Jurkat, Clone E6-1 (cell line): Measurements from ENCODE around the gene CSNK2A3.
A peak's percentile ranks its signal among the peaks of the same experiment; 100 is the strongest.

Experiments
- DNase-seq: peaks from one replicate; pipeline ENCODE4 v3.0.0-alpha.2; 2011; ENCODE audit warnings: low read depth, low spot score
- H3K4me3 ChIP-seq: 2 replicates; pipeline ENCODE4 v1.5.1; 2011; ENCODE audit warnings: mild to moderate bottlenecking, low read length, control low read depth, moderate library complexity

The CSNK2A3 gene

DNA sequence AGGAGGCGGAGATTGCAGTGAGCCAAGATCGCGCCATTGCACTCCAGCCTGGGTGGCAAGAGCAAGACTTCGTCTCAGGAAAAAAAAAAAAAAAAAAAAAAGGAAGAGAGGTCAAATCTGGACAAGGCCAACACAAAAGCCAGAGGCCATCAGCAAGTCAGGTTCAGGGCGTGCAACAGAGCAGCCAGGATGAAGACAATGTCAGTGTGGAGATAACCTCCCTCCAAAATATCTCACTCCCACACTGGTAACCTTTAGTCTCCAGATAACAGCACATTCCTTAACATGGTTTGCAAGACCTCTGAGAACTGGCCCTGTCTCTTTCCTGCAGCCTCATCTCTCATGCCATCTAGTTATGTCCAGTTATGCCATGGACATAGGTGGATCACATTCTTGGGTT is 4.7 kb downstream of the CSNK2A3 start:
- no peak for DNase-seq
- no peak overlapping the region for H3K4me3 ChIP-seq

DNA sequence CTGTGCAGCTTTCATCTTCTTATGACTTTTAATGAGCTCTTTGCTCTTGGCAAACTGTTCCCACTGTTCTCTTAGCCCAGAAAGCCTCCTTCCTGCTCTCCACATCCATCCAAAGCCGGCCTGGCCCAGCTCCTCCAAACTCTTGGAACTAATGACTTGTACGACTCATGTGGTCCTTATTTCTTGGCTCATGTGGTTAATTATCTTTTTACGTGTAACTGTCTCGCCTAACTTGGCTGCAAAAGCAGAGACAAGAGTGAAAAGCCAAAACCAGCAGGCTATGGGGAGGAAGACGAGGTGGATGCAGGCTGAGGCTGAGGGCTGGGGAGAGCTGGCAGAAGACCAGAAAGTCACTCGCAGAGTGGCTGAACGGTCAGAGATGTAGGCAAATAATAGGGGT is 5.5 kb downstream of the CSNK2A3 start:
- H3K4me3 ChIP-seq: no peak overlapping the region
- no peak for DNase-seq

DNA sequence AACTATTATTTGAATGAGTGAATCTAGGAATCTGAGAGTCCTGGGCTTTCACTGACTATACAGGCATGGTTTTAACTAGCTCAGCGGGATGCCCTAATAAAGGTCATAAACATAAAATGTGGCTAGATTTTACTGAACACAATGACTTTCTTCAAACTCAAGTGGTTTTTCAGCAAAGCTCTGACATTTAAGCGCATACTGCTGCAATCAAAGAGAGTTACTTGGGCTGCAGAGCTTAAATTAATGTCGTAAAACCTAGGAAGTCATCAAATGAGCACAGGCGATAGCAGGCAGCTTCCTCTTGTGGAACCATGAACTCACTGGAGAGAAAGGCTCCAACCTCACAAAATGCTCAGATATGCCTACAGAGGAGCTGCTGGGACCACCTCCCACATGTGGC is 6.7 kb downstream of the CSNK2A3 start:
- H3K4me3 ChIP-seq: no peak overlapping the region
- DNase-seq: no peak

DNA sequence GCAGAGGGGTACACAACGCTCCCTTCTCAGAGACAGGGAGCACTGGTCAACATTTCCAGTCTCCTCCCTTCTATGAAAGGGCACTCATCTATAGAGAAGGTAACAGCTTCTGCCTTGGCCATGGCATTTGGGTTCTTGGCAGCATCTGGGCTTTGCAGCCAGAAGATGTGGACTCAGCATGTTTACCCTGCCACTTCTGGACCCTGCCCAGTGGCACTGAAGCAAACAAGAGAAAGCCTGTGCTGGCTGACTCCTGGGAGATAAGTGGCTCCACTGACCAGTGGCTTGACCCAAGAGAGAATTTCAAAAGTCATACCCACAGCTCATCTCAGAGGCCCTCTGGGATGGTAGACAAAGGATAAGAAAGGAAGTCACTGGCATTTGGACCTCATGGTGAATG is 8.0 kb downstream of the CSNK2A3 start:
- no peak overlapping the region for H3K4me3 ChIP-seq
- DNase-seq: no peak

DNA sequence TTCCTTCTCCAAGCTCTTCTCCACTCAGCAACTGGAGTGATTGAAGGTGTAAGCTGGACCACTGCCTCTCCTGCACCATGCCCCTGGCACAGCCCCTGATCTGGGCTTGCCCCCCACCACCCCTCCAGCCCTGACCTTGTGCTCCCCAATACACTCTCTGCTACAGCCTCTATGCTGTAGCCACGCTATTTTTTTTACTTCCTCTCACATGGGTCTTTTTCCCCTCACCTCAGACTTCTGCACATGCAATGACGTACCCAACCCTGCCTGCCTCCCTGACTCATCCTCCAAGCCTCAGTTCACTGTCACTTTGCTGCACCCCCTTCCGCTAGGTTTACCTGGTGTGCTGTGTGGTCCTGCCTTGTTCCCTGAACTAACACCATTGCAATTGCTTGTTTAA is 9.0 kb downstream of the CSNK2A3 start:
- H3K4me3 ChIP-seq: no peak overlapping the region
- no peak for DNase-seq

DNA sequence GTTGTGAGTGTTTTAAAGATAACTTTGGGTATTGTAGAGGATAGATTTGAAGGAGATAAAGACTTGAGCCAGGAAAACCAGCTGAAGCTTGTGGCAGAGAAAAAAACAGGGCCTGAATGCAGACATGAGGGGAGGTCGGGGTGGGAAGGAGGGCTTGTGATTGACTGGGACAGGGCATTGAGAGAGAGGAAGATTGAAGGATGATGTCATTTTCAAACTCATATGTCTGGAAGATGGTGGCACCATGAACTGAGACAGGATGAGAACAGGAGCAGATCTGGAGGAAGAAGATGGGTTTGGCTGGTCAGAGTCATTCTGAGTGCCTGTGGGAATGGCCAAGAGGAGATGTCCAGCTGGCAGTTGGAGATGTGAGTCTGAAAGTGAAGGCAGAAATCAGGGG is 14.7 kb downstream of the CSNK2A3 start:
- no peak for DNase-seq
- H3K4me3 ChIP-seq: no peak overlapping the region

DNA sequence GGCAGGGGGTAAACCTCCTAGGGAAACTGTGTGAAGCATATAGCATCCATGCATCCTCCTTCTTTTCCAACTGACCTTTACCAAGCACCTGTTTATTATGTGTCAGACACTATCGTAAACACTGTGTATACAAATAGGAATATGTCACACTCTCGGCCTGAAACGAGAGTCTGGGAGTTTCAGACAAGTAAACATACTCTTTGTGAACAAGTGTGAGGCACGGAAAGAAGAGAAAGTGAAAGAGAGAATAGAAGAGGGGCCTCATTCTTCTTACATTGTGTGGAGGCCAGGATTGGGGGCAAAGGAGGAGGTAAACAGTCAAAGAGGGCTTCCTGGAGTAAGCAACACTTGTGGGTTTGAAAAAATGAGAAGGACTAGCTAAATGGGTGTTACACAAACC is 16.4 kb downstream of the CSNK2A3 start:
- H3K4me3 ChIP-seq: no peak overlapping the region
- DNase-seq: no peak

DNA sequence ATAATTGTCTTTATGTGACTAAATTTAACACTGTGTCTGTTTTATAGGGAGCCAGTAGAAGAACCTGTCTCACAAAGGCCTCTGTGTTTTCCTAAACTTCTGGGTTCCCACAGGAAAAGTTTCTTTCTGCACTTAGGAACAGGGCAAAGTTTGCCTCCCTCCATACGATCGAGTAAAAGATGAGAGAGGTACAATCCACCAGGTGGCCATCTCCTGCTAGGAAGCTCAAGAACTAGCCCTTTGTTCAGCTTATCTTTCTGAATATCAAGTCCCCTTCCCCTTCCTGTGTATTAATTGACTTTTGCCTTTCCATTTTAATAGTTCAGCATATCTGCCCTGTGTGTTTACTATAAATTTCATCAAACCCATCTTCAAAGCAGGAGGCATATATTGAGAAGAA is 18.0 kb downstream of the CSNK2A3 start:
- H3K4me3 ChIP-seq: no peak overlapping the region
- DNase-seq: no peak

DNA sequence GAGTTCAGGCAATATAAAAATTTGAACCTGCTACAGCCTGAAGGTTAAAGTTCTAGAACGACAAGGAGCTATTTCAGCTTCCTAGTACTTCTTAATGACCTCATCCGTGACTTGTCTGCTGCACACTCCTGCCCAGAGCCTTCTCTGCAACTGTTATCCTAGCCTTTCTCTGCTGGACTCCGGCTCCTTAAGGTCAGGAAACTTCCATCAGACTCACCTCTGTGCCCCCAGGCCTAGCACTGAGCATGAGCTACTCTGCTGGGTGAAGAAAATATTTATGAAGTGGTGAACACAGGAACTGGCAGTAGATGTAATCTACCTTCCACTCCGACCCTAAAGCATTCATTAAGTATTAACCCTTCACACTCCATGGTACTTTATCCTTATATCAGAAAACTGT is 18.4 kb downstream of the CSNK2A3 start:
- H3K4me3 ChIP-seq: no peak overlapping the region
- DNase-seq: no peak

DNA sequence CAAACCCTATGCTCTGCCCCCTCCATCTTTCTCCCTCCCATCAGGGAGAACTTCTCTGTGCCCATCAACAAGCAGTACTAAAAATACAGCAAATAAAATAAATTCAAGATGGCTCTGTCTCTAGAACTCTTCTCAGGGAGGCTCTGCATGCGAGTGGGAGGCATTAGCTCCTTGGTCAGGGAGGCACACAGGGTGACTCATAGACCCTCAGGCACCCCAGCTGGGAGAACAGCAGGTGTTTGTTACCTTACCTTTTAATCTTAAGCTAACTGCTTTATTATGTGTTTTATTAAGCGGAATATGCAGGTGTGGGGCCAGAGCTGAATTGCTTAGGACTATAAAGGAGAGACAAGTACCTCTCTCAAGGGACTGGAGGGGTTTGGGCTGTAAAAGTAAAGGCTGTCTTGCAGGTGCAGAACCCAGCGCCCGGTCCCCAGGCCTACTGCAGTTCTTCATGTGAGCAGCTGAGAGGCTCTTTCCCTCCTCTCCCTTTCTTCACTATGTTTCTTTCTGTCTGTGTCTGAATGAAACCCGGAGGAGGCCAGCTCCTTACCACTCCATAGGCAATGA is 20.8 kb downstream of the CSNK2A3 start:
- no peak overlapping the region for H3K4me3 ChIP-seq
- DNase-seq: no peak

DNA sequence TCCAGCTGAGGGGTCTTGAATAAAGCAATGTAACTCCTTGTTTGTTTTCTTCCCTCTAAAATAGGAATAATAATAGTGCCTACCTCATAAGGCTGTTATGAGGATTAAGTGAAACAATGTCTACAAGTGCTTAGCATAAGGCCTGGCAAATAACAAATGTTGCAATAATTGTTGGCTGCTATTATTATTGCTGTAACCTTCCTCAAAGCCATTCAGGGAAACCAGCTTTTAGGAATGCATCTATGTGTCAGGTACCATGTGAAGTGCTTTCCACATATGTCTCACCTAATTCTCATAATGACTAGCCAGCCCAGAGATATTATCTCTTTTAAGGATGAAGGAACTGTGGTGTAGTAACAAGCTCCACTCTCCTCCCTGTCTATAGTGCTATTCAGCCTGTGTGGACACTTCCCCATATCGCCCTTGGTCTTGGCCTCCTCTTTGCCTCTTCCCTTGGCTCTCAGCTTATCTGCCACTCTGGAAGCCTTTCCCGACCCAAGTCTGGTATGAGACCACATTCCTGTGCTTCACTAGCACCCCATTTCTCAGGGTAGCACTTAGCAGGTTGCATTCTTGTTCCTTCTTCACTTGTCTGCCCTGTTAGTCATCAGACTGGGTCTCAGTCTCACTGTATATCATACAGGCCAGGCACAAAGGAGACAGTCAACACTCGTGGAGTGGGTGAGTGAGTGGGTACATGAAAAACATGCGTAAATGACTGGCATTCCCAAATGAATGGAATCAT is 23.8 kb downstream of the CSNK2A3 start:
- no peak for DNase-seq
- no peak overlapping the region for H3K4me3 ChIP-seq

DNA sequence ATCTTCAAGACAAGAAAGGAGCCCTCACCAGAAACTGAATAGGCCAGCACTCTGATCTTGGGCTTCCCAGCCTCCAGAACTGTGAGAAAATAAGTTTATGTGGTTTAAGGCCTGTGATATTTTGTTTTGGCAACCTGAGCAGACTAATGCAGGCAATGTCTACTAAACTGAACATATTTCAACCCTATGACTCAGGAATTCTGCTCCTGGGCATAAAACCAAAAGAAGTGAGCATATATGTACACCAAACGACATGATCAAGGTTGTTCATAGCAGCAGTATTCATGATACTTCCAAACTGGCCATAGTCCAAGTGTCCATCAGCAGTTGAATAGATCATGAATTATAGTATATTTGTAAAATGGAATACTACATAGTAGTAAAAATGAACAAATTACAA is 29.0 kb downstream of the CSNK2A3 start:
- H3K4me3 ChIP-seq: no peak overlapping the region
- DNase-seq: no peak

DNA sequence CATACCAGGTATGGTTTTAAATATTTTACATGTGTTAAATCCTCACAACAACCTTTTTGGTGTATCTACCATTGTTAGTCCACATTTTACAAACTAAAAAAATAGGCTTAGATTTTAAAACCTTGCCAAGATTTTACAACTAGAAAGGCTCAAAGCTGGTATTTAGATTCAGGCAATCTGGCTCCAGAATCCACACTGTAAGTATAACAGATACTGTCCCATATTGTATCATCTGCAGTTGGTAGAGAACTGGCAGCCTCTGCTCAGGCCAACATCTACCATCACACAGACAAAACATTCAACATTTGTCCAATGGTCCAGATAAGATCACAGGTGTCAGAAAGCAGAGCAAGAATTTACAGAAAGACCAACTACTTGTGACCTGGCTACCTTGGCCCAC is 30.9 kb downstream of the CSNK2A3 start:
- no peak for DNase-seq
- H3K4me3 ChIP-seq: no peak overlapping the region

DNA sequence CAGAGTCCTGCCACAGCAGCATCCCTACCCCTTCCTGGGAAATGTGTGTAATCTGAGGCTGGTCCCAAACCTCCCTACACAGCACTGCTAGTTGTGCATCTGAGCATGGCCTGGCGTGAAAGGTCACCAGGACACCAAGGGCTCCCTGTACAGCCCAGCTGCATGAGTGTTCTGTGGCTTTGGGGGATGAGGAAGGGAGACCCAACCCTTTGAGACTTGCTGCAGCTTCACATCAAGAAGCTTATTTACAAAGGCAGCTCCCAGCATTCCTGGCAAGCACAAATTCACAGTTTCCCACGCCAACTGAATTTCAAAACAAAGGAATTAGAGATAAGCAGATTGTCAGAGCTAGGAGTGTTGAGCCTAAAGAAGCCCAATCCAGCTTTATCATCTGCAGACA is 32.2 kb downstream of the CSNK2A3 start:
- DNase-seq: no peak
- H3K4me3 ChIP-seq: no peak overlapping the region

DNA sequence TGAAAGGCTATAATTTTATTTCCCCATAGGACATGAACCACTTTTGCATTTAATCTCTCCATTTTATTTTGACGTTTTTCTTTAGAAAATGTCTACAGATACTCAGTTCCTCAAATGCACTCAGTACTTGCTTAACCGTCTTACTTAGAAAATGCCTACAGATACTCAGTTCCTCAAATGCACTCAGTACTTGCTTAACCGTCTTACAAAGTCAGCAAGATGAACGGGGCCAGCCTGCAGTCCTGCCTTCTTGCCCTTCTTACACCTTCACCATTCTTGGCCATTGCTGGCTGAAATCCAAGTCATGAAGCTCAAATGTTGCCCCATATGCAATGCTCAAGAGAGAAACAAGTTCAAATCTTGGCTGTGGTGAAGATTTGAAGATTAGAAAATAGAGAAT is 34.1 kb downstream of the CSNK2A3 start:
- H3K4me3 ChIP-seq: no peak overlapping the region
- no peak for DNase-seq

DNA sequence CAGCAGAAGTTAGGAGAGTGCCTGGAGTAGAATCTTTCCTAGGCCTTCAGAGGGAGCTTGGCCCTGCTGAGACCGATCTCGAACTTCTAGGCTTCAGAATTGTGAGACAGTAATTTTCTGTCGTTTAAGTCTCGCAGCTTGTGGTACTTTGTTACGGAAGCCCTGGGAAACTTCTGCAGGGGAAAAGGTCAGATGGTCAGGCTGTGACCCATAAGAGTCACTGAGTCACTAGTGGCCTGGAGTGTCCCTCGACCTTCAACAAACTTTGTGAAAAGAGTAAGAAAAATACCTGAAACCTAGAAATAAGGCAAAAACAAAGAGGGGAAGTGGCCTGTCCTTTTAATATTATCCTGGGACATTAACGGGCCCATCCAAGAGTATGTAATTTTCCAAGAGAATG is 34.6 kb downstream of the CSNK2A3 start:
- DNase-seq: no peak
- no peak overlapping the region for H3K4me3 ChIP-seq

DNA sequence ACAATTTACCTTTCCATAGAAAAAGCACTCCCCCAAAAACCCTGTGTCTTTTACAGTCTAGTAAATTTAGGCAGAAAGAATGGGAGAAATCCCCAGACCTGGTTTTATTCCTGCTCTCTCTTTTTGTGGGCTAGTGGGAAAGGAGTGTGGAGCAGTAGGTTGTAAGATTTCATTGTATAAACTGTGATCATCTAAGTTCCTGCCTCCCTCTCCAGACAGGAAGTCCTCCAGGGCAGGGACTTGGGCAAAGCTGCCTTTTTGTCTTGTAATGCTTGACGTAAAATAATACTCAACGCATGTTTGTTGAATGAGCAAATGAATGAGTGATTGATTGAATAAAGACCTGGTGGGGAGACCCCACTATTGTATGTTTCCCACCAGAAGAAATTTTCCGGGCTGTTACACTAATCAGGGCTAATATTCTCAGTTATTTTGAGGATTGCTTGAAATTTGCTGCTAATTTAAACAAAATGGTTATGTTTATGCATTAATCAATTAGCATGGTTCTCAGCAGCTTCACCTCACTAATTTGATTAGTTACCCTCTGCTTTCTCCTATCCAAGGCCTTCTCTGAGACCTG is 36.3 kb downstream of the CSNK2A3 start:
- H3K4me3 ChIP-seq: no peak overlapping the region
- no peak for DNase-seq

DNA sequence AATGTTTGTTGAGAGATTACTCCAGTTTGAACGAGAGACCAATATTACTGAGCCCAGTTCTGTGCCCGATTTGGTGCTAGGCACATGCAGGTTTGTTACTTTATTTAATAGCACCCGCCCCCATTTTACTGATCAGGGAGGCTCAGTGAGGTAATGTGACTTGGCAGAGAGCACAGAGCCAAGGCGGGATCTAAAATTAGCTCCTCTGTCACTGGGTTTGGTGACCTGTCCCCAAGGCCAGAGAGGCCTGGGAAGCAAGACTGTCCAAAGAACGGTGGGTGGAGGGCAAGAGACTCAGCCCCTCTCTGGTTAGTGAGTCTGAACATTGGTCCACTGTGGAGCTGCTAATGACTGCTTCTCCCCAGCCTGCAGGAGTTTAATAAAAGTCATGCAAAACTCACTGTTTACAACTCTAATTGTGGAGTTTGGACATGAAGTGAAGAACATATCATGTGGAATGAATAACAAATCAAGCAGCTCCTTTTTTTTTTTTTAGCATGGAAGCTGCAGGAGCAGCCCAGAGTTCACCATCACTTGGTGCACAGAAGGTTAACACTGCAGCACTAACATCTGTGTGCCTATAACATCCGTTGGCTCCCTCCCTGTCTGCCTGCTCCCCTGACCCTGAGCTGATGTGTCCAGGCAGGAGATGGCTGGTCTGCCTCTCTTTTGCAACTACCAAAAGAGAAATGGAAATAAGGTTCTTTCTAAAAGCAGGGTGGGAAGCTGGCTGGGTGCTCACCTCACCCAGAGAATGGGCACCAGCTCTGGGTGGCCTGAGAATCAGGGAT is 39.0 kb downstream of the CSNK2A3 start:
- DNase-seq: no peak
- no peak overlapping the region for H3K4me3 ChIP-seq

DNA sequence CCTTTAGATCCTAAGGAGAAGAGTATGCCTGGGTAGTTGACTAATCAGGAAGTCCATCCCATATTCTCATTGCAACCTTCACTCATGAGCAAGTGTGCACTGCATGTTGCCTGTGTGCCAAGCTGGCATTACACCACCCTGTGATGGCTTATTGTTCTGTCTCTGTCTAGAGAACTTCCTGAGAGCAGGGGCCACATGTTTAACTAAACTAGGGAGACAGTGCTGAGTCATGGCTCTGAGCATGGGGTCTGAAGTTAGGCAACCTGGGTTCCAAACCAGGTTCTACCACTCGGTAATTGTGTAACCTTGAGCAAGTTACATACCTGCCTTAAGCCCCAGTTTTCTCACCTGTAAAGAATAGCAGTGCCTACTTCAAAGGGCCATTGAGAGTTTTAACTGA is 39.6 kb downstream of the CSNK2A3 start:
- peak; percentile 16 for DNase-seq
- H3K4me3 ChIP-seq: no peak overlapping the region

DNA sequence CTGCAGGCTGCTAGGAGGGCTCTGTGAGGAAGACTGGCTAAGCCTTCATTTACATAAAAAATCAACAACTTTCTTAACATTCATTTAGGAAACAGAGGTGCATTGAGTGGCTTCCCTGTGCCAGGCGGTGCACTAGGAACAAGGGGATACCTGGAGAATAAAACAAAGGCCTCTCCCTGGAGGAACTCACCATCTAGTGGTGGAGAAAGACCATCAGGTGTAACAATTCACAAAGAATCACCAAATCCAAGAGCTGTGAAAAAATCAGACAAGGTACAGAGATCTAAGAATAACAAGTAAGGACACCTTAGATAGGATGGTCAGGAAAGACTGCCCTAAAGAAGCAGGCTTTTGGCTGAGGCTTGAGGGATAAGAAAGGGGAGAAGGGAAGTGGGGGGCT is 40.3 kb downstream of the CSNK2A3 start:
- no peak for DNase-seq
- H3K4me3 ChIP-seq: no peak overlapping the region
